B cell (primary cell): Measurements from ENCODE around the gene ERLEC1. TPM values are rescaled to one million over a fixed set of nuclear protein-coding genes. Genes with fewer than 3 reads are reported as not detected.

ENCODE experiments used
- ATAC-seq: fragments of 200-7000 bp; cut with Tn5 transposase; one replicate; pipeline ENCODE4 v1.10.0; 2021; ENCODE audit warnings: low read depth, mild to moderate bottlenecking, moderate number of reproducible peaks, moderate library complexity
- CTCF ChIA-PET: fragments of 350-600 bp; sonication (Branson Sonifier 250); formaldehyde crosslinking; loops from one replicate; lab custom pipeline; 2021; ENCODE audit warnings: antibody characterized with exemption, inconsistent platforms; lab: Charles Lee
- POLR2A ChIA-PET: fragments of 350-600 bp; sonication (Branson Sonifier 250); formaldehyde crosslinking; loops from one replicate; lab custom pipeline; 2021; ENCODE audit warnings: antibody characterized with exemption; lab: Charles Lee
- DNase-seq: peaks from one replicate; pipeline ENCODE4 v3.0.0; 2013
- H2AFZ ChIP-seq: 2 replicates; pipeline ENCODE4 v1.6.1; 2012; ENCODE audit warnings: mild to moderate bottlenecking, low read depth, low read length; ENCODE audit not compliant: insufficient read depth, poor library complexity, severe bottlenecking
- H3K27ac ChIP-seq, 2 donors: 1 replicate in 1 of 2; 2 replicates in 1 of 2; pipeline ENCODE4 v1.5.1; 2012 to 2013; ENCODE audit warnings: low read length in 2 of 2, mild to moderate bottlenecking in 2 of 2, moderate library complexity in 1 of 2
- H3K27me3 ChIP-seq, 4 experiments: fragments of 200-600 bp in 1 of 4; sonication (generic) in 1 of 4; replicated peaks in 1 of 4; 1 replicate in 2 of 4; 2 replicates in 2 of 4; pipeline versions ENCODE4 v1.6.1 to v1.7.0; 2013 to 2016; ENCODE audit warnings: low read length in 3 of 4, mild to moderate bottlenecking in 2 of 4, mixed read lengths in 1 of 4, moderate library complexity in 1 of 4; ENCODE audit not compliant: insufficient read depth in 4 of 4, control insufficient read depth in 3 of 4; ENCODE audit errors: control extremely low read depth in 1 of 4
- H3K36me3 ChIP-seq, 2 experiments: replicated peaks in 1 of 2; 1 replicate in 1 of 2; 2 replicates in 1 of 2; pipeline versions ENCODE4 v1.6.1 to v1.7.1; 2013; ENCODE audit warnings: low read length in 1 of 2; ENCODE audit not compliant: insufficient read depth in 2 of 2, control insufficient read depth in 1 of 2; ENCODE audit errors: control extremely low read depth in 1 of 2, extremely low read depth in 1 of 2
- H3K4me1 ChIP-seq, 2 donors: fragments of 200-600 bp in 1 of 2; sonication (generic) in 1 of 2; 1 replicate in 1 of 2; 2 replicates in 1 of 2; pipeline versions ENCODE4 v1.5.1 to v1.6.1; 2013 to 2017; ENCODE audit warnings: low read length in 2 of 2; ENCODE audit not compliant: control insufficient read depth in 2 of 2, insufficient read depth in 2 of 2
- H3K4me2 ChIP-seq: replicated peaks from 2 replicates; pipeline ENCODE3; 2012; ENCODE audit warnings: mild to moderate bottlenecking, low read depth, low read length; ENCODE audit not compliant: poor library complexity, severe bottlenecking
- H3K4me3 ChIP-seq, 5 experiments: fragments of 200-600 bp in 1 of 5; sonication (generic) in 1 of 5; 1 replicate in 3 of 5; 2 replicates in 2 of 5; pipeline versions ENCODE4 v1.5.1 to v1.7.0; 2011 to 2016; ENCODE audit warnings: low read length in 4 of 5, mild to moderate bottlenecking in 4 of 5, low read depth in 2 of 5, control low read depth in 1 of 5, moderate library complexity in 1 of 5; ENCODE audit not compliant: insufficient read depth in 1 of 5; ENCODE audit errors: control extremely low read depth in 1 of 5, extremely low read depth in 1 of 5
- H3K79me2 ChIP-seq: fragments of 200-600 bp; sonication (generic); one replicate; pipeline ENCODE4 v1.6.0; 2016; ENCODE audit warnings: low read length; ENCODE audit not compliant: control insufficient read depth, insufficient read depth
- H3K9ac ChIP-seq: fragments of 200-600 bp; sonication (generic); 2 replicates; pipeline ENCODE4 v1.6.1; 2017; ENCODE audit warnings: mild to moderate bottlenecking, low read length, moderate library complexity
- H3K9me3 ChIP-seq, 3 donors: one replicate each; pipeline versions ENCODE4 v1.6.1 to v1.7.1; 2013; ENCODE audit warnings: low read length in 2 of 3; ENCODE audit not compliant: control insufficient read depth in 2 of 3, insufficient read depth in 1 of 3; ENCODE audit errors: control extremely low read depth in 1 of 3
- H4K20me1 ChIP-seq: 2 replicates; pipeline ENCODE4 v1.6.0; 2012; ENCODE audit warnings: mild to moderate bottlenecking, low read length; ENCODE audit not compliant: insufficient read depth, control insufficient read depth, poor library complexity, severe bottlenecking
- H3K27ac Mint-ChIP-seq: one replicate; pipeline ENCODE4 v1.8.0; 2021; ENCODE audit warnings: mixed read lengths
- H3K27me3 Mint-ChIP-seq: one replicate; pipeline ENCODE4 v1.8.0; 2021; ENCODE audit warnings: mixed read lengths
- H3K4me1 Mint-ChIP-seq: one replicate; pipeline ENCODE4 v1.8.0; 2021; ENCODE audit warnings: mixed read lengths
- H3K4me3 Mint-ChIP-seq: one replicate; pipeline ENCODE4 v1.8.0; 2021; ENCODE audit warnings: mixed read lengths
- H3K9me3 Mint-ChIP-seq: one replicate; pipeline ENCODE4 v1.8.0; 2022; ENCODE audit warnings: mixed read lengths; ENCODE audit not compliant: insufficient read depth
- CTCF ChIP-seq: fragments of 200-600 bp; IDR thresholded peaks from one replicate; pipeline ENCODE4 v1.8.0; 2022; ENCODE audit warnings: antibody characterized with exemption, mild to moderate bottlenecking
- EZH2 ChIP-seq: IDR thresholded peaks from 2 replicates; pipeline ENCODE4 v1.6.1; 2012; ENCODE audit warnings: borderline replicate concordance, low read depth, mild to moderate bottlenecking, moderate library complexity, low read length; ENCODE audit not compliant: insufficient read depth, poor library complexity, severe bottlenecking
- WGBS: methylation state at CpG from one replicate; pipeline ENCODE4 v1.1.5; 2013; ENCODE audit warnings: missing lambda C conversion rate; ENCODE audit not compliant: insufficient coverage; 5-methylcytosine and 5-hydroxymethylcytosine counted together
- intact Hi-C: fragments of 100-400 bp; cut with micrococcal nuclease; formaldehyde crosslinking; loops from one replicate; pipeline ENCODE4 v1.10.0; 2022
- polyA plus RNA-seq: library from polyadenylated mRNA; depleted of rRNA; stranded (reverse); fragments of >200 nt; gene quantifications from 2 replicates; pipeline ENCODE4 v1.2.3, GENCODE V29; 2012
- total RNA-seq, 2 donors: library from RNA; stranded (reverse); fragments of 120-200 nt in 1 of 2; gene quantifications; 1 replicate in 1 of 2; 2 replicates in 1 of 2; pipeline versions ENCODE4 v1.2.3 to v1.2.4, GENCODE V29; 2013 to 2022

ERLEC1 gene
- total and polyA plus RNA-seq, 2 donors (not counting 1 experiment from before 2014, with no cell fraction given), result 20.4 to 22.9 TPM

DNA sequence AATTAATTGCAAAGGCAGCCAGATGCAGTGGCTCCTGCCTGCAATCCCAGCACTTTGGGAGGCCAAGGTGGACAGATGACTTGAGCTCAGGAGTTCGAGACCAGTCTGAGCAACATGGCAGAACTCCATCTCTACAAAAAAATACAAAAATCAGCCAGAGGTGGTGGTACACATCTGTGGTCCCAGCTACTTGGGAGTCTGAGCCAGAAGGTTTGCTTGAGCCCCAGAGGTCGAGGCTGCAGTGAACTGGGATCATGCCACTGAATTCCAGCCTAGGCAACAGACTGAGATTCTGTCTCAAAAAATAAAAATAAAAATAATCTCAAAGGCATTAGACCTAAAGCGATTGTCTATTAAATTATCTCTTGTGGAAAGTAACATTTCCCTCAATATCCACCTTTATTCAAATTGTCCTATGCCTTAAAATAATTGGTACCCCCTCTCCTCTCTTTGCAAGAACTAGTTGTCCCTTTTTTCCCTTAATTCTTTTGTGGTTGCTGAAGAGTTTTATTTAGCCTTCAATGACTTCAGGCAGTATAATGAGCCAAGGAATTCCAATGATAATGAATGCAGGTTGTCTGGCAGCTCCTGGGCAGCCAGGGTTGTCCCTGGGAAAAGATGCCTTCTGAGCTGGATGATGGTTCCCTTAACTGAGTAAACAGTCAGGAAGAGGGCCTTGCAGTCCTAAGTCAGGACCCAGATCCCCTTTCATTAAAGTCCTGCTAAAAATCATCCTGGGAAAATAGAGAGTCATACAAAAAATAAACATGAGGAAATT, 40.7 kb downstream of the ERLEC1 start:
- Histone ChIP-seq H3K27ac (no peak overlapping the region), H4K20me1 (no peaks in the 10 kb centered on the region), H3K36me3 (peaks cover 0 to 2% of the 10 kb centered on the region in 2 experiments), H3K27me3 (no peaks in the 10 kb centered on the region), H3K4me1 (no peaks in the 10 kb centered on the region), H2AFZ (no peak overlapping the region), H3K79me2 (no peaks in the 10 kb centered on the region), H3K4me3 (no peak overlapping the region), H3K9ac (no peak overlapping the region), H3K4me2 (no peak overlapping the region), H3K9me3 (no peaks in the 10 kb centered on the region)
- DNase-seq (no peak), ATAC-seq (no peak)
- Mint-ChIP-seq H3K27ac (no peak overlapping the region), H3K27me3 (no peaks in the 10 kb centered on the region), H3K9me3 (peaks cover 3% of the 10 kb centered on the region), H3K4me3 (no peak overlapping the region), H3K4me1 (no peaks in the 10 kb centered on the region)
- ChIA-PET CTCF (no interaction called here), POLR2A (no interaction called here)
- TF ChIP-seq EZH2 (no peak), CTCF (no peak)
- WGBS, result 100% methylated on average over 1 of the region's 3 CpGs
- intact Hi-C loops, result no loop called here

DNA sequence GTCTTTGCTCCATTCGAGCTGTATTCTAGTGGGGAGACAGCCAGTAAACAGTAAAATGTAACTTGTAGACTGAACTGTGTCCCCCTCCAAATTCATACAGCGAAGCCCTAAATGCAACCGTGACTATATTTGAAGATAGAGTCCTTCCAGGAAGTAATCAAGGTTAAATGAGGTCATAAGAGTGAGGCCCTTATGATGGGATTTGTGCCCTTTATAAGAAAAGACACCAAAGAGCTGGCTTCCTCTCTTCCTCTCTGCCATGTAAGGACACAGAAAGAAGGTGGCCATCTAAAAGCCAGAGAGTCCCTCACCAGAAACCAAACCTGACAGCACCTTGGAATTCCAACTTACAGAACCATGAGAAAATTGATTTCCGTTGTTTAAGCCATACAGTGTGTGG, 41.5 kb downstream of the ERLEC1 start:
- Histone ChIP-seq H3K4me3 (no peak overlapping the region), H3K27me3 (no peaks in the 10 kb centered on the region), H3K27ac (no peak overlapping the region), H3K4me1 (no peaks in the 10 kb centered on the region), H2AFZ (no peak overlapping the region), H4K20me1 (no peaks in the 10 kb centered on the region), H3K36me3 (peaks cover 0 to 2% of the 10 kb centered on the region in 2 experiments), H3K9me3 (no peaks in the 10 kb centered on the region), H3K9ac (no peak overlapping the region), H3K4me2 (no peak overlapping the region), H3K79me2 (no peaks in the 10 kb centered on the region)
- H3K9me3 Mint-ChIP-seq, result peaks cover 3% of the 10 kb centered on the region
- H3K4me1 Mint-ChIP-seq, result no peaks in the 10 kb centered on the region
- no CpG with 5 or more reads among the region's 4 CpGs for WGBS
- ChIA-PET POLR2A (no interaction called here), CTCF (no interaction called here)
- ATAC-seq (no peak), DNase-seq (no peak)
- intact Hi-C loops, result no loop called here
- no peak overlapping the region for H3K4me3 Mint-ChIP-seq
- H3K27ac Mint-ChIP-seq, result no peak overlapping the region
- H3K27me3 Mint-ChIP-seq, result no peaks in the 10 kb centered on the region
- TF ChIP-seq CTCF (no peak), EZH2 (no peak)
